GM21528 (cell line): ENCODE results near the gene SH3RF3.
"Not testable (repeated sequence)": the region's sequence is repeated elsewhere in the genome, so short reads cannot be mapped to it uniquely, and the experiment has no call there.

Experiments used
- ATAC-seq: cut with Tn5 transposase; IDR thresholded peaks from one replicate; pipeline ENCODE4 v1.9.1; 2021; ENCODE audit warnings: mild to moderate bottlenecking, moderate library complexity; ENCODE audit not compliant: unreplicated experiment, low FRiP score

Gene SH3RF3

DNA sequence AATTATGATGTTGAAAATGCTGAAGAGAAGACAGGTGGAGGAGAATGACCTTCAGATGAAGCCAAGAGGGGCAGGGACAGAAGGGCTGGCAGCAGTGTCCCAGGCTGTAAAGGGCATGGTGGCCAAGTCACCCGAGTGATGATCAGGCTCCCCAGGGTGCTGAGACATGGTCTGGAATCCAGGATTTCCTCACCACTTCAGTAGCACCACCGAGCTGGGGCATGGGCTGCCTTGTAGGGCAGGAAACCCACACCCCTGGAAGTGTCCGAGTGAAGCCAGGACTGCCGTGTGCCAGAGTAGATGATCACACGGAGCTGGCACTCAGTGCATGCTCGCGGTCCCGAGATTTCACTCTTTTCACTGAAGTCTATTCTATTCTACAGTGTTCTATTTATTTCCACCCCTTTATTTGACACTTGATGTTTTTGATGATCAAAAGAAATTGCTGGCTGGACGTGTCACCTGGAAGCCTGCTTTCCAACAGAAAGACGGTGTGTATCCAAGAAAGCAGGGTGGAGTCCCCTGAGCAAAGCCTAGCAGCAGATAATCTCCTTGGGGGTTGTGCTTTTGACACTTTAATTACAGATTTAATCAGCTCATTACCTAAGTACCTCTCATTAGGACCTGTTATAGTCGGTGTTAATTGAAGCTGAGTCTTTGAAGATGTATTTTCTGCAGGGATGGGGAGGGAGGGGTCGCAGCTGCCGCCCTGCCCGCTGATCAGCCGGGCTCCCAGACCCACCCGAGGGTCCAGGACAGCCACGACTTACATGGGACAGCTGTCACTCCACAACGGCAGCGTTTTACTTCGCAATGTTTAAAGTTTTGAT, 392.4 kb downstream of the SH3RF3 start:
- ATAC-seq: no peak

DNA sequence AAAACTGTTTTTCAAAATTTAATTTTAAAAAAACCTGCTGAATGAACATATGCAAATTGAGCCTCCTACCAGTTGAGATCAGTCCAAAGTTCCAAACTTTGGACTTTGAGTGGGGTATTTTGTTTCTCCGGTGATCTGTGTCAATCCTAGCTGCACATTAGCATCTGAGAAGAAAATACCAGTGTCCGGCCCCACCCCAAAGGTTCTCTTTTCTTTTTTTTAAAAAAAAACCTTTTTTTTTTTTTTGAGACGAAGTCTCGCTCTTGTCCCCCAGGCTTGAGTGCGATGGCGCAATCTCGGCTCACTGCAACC, 393.0 kb downstream of the SH3RF3 start:
- no peak for ATAC-seq

- ATAC-seq: no peak
Observed at GRCh38 chr2:109523121-109523520, 394.1 kb downstream of the SH3RF3 start.

DNA sequence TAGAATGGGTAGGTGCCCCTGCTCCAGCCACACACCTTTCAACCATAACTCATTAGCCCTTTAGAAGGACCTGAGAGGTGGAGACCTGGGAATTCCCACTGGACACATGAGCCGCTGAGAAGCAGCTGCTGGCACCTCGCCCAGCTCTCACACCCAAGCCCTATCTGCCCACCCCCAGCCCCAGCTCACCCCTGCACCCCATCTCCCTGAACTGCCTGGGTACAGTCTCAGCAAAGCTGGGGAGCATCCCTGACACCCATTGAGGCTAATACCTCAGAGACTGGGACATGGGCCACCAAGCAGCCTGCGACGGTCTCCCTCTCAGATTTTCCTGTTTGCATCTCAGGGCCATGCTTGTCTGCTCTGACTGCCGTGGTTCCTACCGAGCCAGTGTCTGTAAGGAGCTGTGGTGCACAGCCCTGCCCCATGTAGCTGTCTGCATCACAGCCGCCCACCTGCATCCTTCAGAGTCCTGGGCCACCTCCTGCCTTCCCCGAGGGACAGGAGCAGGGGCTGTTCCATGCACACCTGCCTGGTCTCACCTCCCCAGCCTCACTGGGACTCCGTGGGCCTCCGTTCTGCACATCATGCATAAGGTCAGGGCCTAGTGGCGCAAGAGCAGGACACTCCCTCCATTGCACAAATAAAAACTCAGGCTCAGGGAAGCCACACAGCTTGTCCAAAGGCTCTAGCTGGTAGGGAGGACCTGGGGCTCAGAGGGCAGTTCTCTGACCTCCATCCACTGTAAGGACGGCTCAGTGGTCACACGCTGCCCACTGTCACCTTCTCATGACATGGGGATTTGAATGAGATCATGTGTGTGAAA, 394.7 kb downstream of the SH3RF3 start:
- no peak for ATAC-seq

DNA sequence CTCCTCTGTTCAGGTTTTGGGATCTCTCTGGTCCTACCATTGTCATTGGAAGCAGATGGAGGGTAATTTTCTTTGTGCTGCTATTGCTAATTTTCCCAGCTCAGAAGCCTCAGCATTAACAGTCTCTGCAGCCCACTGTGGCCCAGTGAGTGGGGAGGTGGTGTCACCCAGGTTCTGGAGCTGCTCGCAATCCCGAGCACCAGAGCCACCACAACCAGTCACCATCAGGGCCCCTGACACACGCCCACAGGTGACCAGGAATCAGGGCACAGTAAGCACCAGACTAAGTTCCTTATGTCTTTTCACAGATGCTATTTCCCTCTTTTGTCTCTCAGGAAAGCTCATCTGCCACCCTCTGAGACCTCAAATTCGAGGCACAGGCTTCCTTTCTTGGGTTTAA, 396.8 kb downstream of the SH3RF3 start:
- ATAC-seq: no peak

DNA sequence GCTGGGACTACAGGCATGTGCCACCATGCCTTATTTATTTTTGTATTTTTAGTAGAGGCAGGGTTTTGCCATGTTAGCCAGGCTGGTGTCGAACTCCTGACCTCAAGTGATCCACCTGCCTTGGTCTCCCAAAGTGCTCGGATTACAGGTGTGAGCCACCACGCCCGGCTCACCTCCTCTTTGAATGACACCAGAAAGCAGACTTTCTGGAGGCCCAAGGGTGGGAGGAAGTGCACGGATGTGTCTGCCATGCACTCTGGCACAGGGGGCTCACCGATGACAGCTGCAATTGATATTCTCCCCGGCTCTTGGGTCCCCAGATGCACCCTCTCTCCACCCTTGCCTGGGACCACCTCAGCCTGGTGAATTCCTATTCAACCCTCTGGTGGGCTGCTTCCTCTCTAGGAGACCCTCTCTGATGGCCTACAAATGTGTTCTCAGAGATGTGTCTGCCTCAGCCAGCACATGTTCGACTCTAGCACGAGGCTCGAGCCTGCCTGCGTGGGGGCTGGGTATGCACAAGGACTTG, 397.5 kb downstream of the SH3RF3 start:
- no peak for ATAC-seq

GRCh38 chr2:109527079-109527478, 398.1 kb downstream of the SH3RF3 start:
- no peak for ATAC-seq

DNA sequence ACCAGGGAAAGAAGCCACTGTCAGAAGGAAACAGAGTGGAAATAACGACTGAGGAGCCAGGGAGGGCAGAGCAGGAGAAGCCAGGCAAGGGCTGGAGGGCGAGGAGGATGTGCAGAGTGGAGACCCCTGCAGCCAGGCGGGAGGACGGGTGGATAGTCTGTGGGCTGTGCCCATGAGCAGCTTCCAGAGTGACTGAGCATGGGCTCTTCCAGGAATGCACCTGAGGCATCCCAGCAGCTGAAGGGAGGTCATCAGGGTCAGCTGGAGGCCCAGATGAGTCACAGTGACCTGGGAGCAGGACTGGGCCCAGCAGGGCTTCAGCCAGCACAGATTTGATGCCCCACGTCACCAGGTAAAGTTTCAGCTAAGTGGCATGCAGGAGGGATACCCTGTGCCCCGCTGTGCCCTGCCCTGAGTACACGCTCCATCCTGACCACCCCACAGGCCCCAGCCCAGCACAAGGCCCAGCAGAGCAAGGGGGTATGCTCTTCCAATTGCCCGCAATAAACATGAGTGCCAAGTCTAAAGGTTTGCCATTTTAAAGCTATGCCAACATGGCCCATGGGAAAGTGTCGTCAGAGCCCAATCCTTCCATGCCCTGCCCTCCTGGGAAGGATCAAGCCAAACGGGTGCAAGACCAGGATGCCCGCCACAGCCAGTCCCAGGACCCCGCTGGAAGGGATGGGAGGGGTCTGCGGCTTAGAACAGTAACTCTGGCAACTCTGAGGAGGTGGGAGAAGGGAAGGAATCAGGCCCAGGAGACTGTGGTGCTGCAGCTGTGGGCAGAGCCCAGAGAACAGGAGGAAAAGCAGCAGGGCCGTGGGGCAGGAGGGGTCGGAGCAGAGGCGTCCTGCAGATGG, 399.1 kb downstream of the SH3RF3 start:
- ATAC-seq: no peak

GRCh38 chr2:109528811-109529501, 400.0 kb downstream of the SH3RF3 start:
- no peak for ATAC-seq

DNA sequence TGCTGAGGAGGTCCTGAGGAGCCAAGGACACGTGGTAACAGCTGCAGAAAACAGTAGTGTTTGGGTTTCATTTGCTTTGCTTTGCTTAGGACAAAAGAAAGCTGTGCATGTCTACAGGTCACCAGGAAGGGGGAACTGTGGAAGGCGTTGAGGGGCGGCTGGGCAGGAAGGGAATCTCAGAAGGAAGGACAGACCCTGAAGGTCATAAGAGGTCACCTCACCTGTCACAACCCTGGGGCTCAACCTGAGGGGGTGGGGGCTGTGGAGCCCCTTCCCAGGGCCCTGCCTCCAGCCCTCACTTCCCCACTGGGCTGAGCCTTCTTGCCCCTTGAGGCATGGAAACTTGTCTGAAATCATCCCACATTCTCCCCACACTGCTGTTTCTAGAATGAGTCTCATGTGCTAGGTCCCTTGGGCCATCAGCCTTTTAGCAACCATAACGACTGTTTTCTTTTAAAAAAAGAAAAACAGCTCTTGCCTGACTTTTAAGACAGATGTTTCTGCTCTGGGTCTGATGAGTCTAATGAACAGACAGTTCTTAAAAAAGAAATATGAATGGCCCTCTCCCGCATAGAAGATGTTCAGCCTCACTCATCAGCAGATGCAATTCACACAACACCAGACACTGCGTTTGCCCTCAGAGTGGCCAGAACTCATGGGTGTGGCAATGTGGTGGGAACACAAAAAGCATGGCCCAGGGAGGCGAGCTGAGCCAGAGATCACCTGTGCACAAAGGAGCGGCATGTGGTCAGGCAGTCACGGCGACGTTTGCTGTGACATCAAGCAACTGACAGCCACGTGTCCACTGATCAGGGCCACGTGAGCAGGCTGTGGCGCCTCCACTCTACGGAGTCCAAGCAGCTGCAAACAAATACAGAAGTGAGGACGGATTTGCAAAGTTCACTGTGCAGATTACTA, 400.8 kb downstream of the SH3RF3 start:
- ATAC-seq: no peak

DNA sequence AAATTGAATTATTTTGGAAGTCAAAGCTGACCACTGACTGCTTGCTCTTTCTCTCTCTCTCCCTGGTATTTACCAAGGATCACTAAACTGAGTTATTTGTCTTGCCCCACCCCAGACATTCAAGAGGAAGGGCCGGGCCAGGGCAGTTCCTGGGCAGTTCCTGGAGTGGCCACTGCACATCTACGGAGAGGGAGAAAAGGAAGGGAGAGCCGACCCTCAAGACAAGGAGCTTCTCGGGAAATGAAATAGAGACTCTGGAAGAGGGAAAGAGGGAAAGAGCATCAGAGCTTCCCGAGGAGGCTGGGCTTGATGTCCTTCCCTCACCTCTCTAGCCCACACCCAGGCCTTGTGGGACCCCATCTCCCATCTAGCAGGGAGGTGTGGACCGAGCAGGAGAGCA, 401.7 kb downstream of the SH3RF3 start:
- no peak for ATAC-seq

DNA sequence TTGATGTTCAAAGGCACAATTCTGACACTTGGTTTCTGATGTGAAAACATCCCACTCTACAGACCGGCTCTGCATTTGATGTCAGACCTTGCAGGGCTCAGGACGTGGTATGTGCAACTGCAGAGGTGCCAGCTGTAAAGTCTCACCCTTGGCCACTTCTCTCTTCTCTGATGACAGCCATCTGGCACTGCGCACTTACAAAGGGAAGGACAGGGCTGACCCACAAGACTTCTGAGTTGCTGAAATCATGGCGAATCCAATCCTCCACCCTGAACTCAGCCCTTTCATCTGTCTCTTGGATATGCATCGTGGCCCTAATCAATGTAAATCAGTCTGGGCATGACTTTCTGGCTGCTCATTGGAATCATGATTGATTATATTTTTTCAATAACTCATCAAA, 402.2 kb downstream of the SH3RF3 start:
- no peak for ATAC-seq

DNA sequence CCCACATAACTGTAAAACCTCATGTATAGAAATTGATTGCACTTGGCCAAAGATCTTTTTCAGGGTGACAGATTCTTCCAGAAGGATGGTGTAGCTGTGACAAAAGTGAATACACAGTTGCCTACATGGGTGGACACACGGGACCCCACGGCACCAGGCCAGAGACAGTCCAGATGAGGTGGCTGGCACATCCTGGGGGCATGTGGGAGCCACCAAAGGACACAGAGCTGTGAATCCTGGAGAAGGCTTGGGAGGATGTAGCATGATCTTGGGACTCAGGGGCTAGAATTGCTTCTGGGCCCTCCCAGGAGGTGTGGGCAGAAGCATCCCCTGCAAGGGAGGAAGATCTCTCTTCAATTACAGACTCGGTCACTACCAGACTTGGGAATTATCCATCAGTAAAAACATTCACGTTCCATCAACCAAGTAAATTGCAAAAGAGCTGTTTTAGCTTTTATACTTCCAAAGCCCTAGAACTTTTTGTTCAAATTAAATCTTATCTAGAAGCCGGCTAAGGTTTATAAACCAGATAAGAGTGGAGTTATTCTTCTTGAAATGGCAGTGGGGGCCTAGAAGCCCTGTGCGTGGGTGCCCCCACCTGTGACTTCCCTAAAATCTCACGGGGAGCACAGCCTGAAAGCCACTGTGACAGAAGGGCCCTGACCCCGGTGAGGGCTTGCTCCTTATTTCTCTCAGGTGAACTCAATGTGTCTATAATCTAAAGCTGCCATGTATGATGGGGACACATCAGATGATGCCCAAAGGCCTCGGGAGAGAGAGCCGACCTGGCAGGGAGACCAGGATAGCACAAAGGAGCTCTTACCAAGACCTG, 403.1 kb downstream of the SH3RF3 start:
- no peak for ATAC-seq

- ATAC-seq: no peak
Observed at GRCh38 chr2:109532728-109533076, 403.7 kb downstream of the SH3RF3 start.

DNA sequence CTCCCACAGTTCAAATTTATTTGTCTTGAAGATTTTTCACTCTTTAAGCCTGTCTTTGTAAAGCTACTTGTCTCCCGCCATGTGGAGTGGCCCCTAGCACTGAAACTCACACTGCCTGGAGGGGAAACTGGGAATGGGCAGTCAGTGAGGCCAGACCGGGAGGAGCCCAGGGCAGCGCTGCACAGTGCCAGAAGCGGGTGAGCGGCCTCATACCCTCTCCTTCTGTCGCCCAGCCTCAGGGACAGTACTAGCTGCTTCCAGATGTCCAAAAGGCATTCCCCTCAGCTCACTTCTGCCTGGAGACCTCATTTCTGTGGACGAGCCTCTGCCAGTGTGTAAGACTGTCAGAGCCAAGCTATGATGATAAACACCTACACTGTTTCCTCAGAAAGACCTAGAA, 404.8 kb downstream of the SH3RF3 start:
- ATAC-seq: no peak

DNA sequence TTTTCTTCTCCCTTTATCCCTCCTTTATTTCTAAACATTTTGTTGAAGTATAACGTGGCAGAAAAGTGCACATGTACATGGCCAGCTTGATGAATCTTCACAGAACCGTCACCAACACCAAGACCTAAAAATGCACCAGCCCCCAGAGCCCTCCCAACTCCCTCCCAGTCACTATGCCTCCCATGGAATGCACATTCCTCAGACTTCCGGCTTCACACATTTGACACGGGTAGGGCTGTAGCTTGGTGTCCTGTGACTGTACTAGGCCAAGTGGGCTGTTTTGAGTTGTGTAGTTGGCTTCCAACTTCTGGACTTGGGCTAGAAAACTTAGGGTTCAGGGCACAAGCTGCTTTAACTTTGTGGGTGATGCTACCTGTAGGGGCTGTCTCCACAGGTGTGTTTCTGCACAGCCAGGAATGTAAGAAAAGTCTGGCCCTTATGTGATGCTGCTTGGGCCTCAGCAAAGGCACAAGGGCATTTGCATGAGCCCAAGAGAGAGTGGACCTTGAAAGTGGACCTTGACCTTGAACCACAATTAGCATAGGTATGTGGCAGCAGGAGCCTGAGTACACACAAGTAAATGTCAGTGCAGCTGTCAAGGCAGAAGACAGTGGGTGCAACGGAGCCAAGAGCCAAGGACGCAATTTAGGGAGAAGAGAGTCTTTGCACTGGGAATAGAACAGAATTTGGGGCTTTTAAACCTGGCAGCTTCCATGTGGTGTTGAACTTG, 406.4 kb downstream of the SH3RF3 start:
- no peak for ATAC-seq

DNA sequence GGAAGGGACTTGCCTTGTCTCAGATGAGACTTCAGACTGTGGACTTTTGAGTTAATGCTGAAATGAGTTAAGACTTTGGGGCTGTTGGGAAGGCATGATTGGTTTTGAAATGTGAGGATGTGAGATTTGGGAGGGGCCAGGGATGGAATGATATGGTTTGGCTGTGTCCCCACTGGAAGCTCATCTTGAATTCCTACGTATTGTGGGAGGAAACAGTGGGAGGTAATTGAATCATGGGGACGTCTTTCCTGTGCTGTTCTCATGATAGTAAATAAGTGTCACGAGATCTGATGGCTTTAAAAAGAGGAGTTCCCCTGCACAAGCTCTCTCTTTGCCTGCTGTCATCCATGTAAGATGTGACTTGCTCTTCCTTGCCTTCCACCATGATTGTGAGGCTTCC, 407.6 kb downstream of the SH3RF3 start:
- not testable (repeated sequence) for ATAC-seq
